ENCODE data around the gene NFATC3.

The NFATC3 gene

GRCh38 chr16:68273896-68274295 lies 188.7 kb downstream of the NFATC3 start:
- no peak overlapping the region for H3K4me3 ChIP-seq (ENCODE audit: low read length)
- DNase-seq (ENCODE audit: low read depth), result peak; percentile 70
- no peak for TF ChIP-seq CTCF (IDR thresholded peaks at IDR 0.05; ENCODE audit: insufficient read depth, low read depth, low read length, missing control alignments)

DNA sequence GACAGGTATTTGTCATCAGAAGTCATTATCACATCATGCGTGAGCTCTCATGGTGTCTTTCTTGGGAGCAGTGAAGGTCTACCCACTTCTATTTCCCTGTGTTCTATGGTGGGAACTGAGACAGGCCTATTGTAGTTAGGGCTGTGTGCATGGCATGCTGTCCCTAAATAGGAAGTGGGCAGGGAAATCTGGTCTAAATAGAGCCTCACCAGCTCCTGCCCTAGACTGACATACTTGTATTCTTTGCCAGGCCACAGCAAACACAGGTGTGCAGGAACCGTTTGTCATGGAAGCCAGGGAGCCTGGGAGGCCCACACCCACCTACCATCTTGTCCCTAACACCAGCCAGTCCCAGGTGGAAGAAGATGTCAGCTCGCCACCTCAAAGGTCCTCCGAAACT lies 189.3 kb downstream of the NFATC3 start:
- TF ChIP-seq CTCF (IDR thresholded peaks at IDR 0.05; ENCODE audit: insufficient read depth, low read depth, low read length, missing control alignments), result no peak
- no peak for DNase-seq (ENCODE audit: low read depth)
- no peak overlapping the region for H3K4me3 ChIP-seq (ENCODE audit: low read length)

DNA sequence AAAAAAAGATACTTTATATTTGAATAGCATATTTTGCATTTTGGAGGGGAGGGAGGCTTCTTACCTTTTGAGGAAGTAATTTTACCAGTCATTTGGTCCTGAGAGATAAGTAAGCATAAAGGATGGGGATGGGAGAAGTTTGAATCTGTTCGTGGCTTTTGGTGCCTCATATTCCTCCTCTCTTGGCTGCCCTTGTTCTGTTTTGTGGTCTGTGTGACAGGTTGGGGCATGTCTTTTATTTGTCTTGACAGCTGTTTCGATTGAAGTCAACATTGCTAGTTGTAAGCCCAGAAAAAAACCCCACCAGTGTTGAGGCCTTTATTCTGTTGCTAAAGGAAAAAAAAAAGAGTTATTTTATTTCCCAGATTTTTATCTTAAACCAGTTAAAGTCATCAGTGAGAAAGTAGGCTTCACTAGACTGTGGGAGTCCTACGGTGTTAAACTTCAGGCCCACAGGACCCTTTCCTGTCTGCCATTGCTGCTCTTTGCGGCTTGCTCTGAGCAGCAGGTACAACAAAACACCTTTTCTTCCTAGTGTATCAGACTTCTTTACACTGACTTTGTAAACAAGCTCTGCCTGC lies 190.5 kb downstream of the NFATC3 start:
- no peak overlapping the region for H3K4me3 ChIP-seq (ENCODE audit: low read length)
- DNase-seq (ENCODE audit: low read depth), result peak; percentile 89
- no peak for TF ChIP-seq CTCF (IDR thresholded peaks at IDR 0.05; ENCODE audit: insufficient read depth, low read depth, low read length, missing control alignments)

DNA sequence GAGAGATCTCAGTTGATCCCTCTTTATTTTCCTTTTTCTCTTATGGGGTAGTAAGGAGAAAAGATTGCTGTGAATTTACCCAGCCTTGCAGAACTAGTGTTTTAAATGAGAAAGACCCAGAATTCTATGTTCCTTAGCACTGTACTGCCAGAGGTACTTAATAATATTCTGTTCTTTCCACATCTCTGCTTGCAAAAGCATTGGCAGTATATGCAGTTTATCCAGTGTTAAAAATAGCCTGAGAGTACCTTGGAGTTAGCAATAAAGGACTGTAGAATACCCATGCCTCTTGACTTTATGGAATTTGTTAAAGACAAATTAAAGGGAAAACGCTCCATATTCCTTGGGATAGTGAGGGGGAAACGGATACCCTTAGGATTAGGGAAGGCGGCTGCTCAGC lies 191.1 kb downstream of the NFATC3 start:
- no peak for DNase-seq (ENCODE audit: low read depth)
- no peak overlapping the region for H3K4me3 ChIP-seq (ENCODE audit: low read length)
- TF ChIP-seq CTCF (IDR thresholded peaks at IDR 0.05; ENCODE audit: insufficient read depth, low read depth, low read length, missing control alignments), result no peak

All from epithelial cell of esophagus (primary cell).